MM.1S (cell line): ENCODE measurements around the gene ZNF672.
A peak's percentile ranks its signal among the peaks of the same experiment; 100 is the strongest.

Source experiments
- DNase-seq: peaks from one replicate; pipeline ENCODE4 v3.0.0-alpha.2; 2015
- H2AFZ ChIP-seq: fragments of 300-600 bp; sonication (generic); 2 replicates; pipeline ENCODE4 v1.6.0; 2016; ENCODE audit warnings: antibody characterized with exemption, low read length
- H3F3A ChIP-seq: fragments of 300-600 bp; sonication (generic); 2 replicates; pipeline ENCODE4 v1.6.1; 2016; ENCODE audit warnings: mild to moderate bottlenecking, antibody characterized with exemption, low read length, moderate library complexity, mixed read lengths; ENCODE audit not compliant: insufficient read depth
- H3K27ac ChIP-seq: fragments of 300-600 bp; sonication (generic); 2 replicates; pipeline ENCODE4 v1.5.1; 2016; ENCODE audit warnings: mild to moderate bottlenecking, low read length
- H3K27me3 ChIP-seq: fragments of 300-600 bp; sonication (generic); replicated peaks from 2 replicates; pipeline ENCODE4 v1.6.0; 2016; ENCODE audit warnings: low read length; ENCODE audit not compliant: insufficient read depth
- H3K36me3 ChIP-seq: fragments of 300-600 bp; sonication (generic); replicated peaks from 2 replicates; pipeline ENCODE4 v1.6.1; 2016; ENCODE audit warnings: mild to moderate bottlenecking, low read length, mixed read lengths; ENCODE audit not compliant: insufficient read depth
- H3K4me1 ChIP-seq: fragments of 300-600 bp; sonication (generic); 2 replicates; pipeline ENCODE4 v1.6.1; 2016; ENCODE audit warnings: low read length, mixed read lengths
- H3K4me2 ChIP-seq: fragments of 300-600 bp; sonication (generic); 2 replicates; pipeline ENCODE4 v1.6.0; 2016; ENCODE audit warnings: low read depth, low read length
- H3K4me3 ChIP-seq: fragments of 300-600 bp; sonication (generic); 2 replicates; pipeline ENCODE4 v1.5.1; 2016; ENCODE audit warnings: low read length, mixed read lengths
- H3K79me2 ChIP-seq: fragments of 300-600 bp; sonication (generic); 2 replicates; pipeline ENCODE4 v1.6.1; 2016; ENCODE audit warnings: mixed run types, low read length, mixed read lengths
- H3K9ac ChIP-seq: fragments of 300-600 bp; sonication (generic); 2 replicates; pipeline ENCODE4 v1.6.1; 2016; ENCODE audit warnings: low read length, mixed read lengths
- H3K9me2 ChIP-seq: fragments of 300-600 bp; sonication (generic); replicated peaks from 2 replicates; pipeline ENCODE4 v1.6.1; 2016; ENCODE audit warnings: mild to moderate bottlenecking, low read length, mixed read lengths; ENCODE audit not compliant: insufficient read depth
- H3K9me3 ChIP-seq: fragments of 300-600 bp; sonication (generic); replicated peaks from 2 replicates; pipeline ENCODE4 v1.6.1; 2016; ENCODE audit warnings: mild to moderate bottlenecking, low read length, mixed read lengths; ENCODE audit not compliant: insufficient read depth
- H4K20me1 ChIP-seq: fragments of 300-600 bp; sonication (generic); 2 replicates; pipeline ENCODE4 v1.6.1; 2016; ENCODE audit warnings: mild to moderate bottlenecking, low read length, moderate library complexity, mixed read lengths; ENCODE audit not compliant: insufficient read depth
- EZH2 ChIP-seq: fragments of 300-600 bp; sonication (generic); optimal IDR thresholded peaks from 2 replicates; pipeline ENCODE3; 2017; ENCODE audit warnings: low read depth, mild to moderate bottlenecking, antibody characterized with exemption, low read length, mixed read lengths
- EZH2phosphoT487 ChIP-seq: fragments of 300-600 bp; sonication (generic); IDR thresholded peaks from 2 replicates; pipeline ENCODE4 v1.6.1; 2018; ENCODE audit warnings: antibody characterized with exemption, low read length
- TF ChIP-seq, protein P1 (sequence below): fragments of 300-600 bp; sonication (generic); IDR thresholded peaks from 2 replicates; pipeline ENCODE4 v1.5.1; 2016; ENCODE audit warnings: antibody characterized with exemption, low read length, mixed read lengths

ZNF672 gene

GRCh38 chr1:248817065-248817464, 21.0 kb upstream of the ZNF672 start:
- DNase-seq: no peak
- no peak overlapping the region for H3K27ac ChIP-seq
- peaks cover 37% of the 10 kb centered on the region for H3K4me1 ChIP-seq
- no peaks in the 10 kb centered on the region for H3K9me2 ChIP-seq
- no peaks in the 10 kb centered on the region for H3K27me3 ChIP-seq
- H3K4me3 ChIP-seq: no peak overlapping the region
- no peak overlapping the region for H2AFZ ChIP-seq
- no peak overlapping the region for H3K4me2 ChIP-seq
- no peaks in the 10 kb centered on the region for H3K9me3 ChIP-seq
- H3K36me3 ChIP-seq: peaks cover 15% of the 10 kb centered on the region; the same call in 1 of the 2 replicates
- peaks cover 1% of the 10 kb centered on the region; the same call in 1 of the 2 replicates for H3F3A ChIP-seq
- H4K20me1 ChIP-seq: no peaks in the 10 kb centered on the region
- TF ChIP-seq EZH2phosphoT487: no peak
- TF ChIP-seq EZH2: no peak
- TF ChIP-seq, protein P1, sequence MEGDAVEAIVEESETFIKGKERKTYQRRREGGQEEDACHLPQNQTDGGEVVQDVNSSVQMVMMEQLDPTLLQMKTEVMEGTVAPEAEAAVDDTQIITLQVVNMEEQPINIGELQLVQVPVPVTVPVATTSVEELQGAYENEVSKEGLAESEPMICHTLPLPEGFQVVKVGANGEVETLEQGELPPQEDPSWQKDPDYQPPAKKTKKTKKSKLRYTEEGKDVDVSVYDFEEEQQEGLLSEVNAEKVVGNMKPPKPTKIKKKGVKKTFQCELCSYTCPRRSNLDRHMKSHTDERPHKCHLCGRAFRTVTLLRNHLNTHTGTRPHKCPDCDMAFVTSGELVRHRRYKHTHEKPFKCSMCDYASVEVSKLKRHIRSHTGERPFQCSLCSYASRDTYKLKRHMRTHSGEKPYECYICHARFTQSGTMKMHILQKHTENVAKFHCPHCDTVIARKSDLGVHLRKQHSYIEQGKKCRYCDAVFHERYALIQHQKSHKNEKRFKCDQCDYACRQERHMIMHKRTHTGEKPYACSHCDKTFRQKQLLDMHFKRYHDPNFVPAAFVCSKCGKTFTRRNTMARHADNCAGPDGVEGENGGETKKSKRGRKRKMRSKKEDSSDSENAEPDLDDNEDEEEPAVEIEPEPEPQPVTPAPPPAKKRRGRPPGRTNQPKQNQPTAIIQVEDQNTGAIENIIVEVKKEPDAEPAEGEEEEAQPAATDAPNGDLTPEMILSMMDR: no peak
- no peak overlapping the region for H3K9ac ChIP-seq
- H3K79me2 ChIP-seq: peaks cover 56% of the 10 kb centered on the region

GRCh38 chr1:248818505-248819374, 19.3 kb upstream of the ZNF672 start:
- no peak overlapping the region for H2AFZ ChIP-seq
- peaks cover 15% of the 10 kb centered on the region; the same call in 1 of the 2 replicates for H3K36me3 ChIP-seq
- H3K4me2 ChIP-seq: peak overlapping the region; percentile 44
- peak overlapping the region; percentile 8; the same call in 1 of the 2 replicates for H3K4me3 ChIP-seq
- peaks cover 70% of the 10 kb centered on the region for H3K79me2 ChIP-seq
- H3K9ac ChIP-seq: peak overlapping the region; percentile 14; the same call in 1 of the 2 replicates
- no peaks in the 10 kb centered on the region for H3K9me2 ChIP-seq
- H4K20me1 ChIP-seq: no peaks in the 10 kb centered on the region
- peaks cover 11% of the 10 kb centered on the region; the same call in 1 of the 2 replicates for H3F3A ChIP-seq
- TF ChIP-seq, protein P1: no peak
- TF ChIP-seq EZH2 (no peak), EZH2phosphoT487 (no peak)
- no peaks in the 10 kb centered on the region for H3K9me3 ChIP-seq
- no peaks in the 10 kb centered on the region for H3K27me3 ChIP-seq
- peaks cover 51% of the 10 kb centered on the region for H3K4me1 ChIP-seq
- peak overlapping the region; percentile 74 for H3K27ac ChIP-seq
- DNase-seq: no peak

GRCh38 chr1:248820041-248820585, 17.9 kb upstream of the ZNF672 start:
- Histone ChIP-seq H3K9me2 (no peaks in the 10 kb centered on the region), H3F3A (peaks cover 11% of the 10 kb centered on the region; the same call in 1 of the 2 replicates), H3K79me2 (peaks cover 80% of the 10 kb centered on the region), H3K9me3 (no peaks in the 10 kb centered on the region), H3K9ac (no peak overlapping the region), H2AFZ (no peak overlapping the region), H3K4me1 (peaks cover 64% of the 10 kb centered on the region), H3K36me3 (peaks cover 8% of the 10 kb centered on the region; the same call in 1 of the 2 replicates), H3K4me3 (no peak overlapping the region), H3K27ac (no peak overlapping the region), H4K20me1 (no peaks in the 10 kb centered on the region), H3K4me2 (no peak overlapping the region), H3K27me3 (no peaks in the 10 kb centered on the region)
- no peak for DNase-seq
- TF ChIP-seq, protein P1: no peak
- TF ChIP-seq EZH2phosphoT487 (no peak), EZH2 (no peak)
